Measurements from ENCODE around the gene BZW2.

GRCh38 chr7:16753102-16753931, 107.3 kb downstream of the BZW2 start, which contains the start of gene TSPAN13:
- TF ChIP-seq POLR2A (IDR thresholded peaks at IDR 0.05) (peak; percentile 59), POLR2AphosphoS5 (IDR thresholded peaks at IDR 0.05) (peak in 2 of 3 donors; percentile 37 to 49)

Data from transverse colon (tissue), 3 donors.